Testis (tissue), 3 donors: ENCODE results near the gene CDKN1C. TPM values are rescaled to one million over a fixed set of nuclear protein-coding genes. Genes with fewer than 3 reads are reported as not detected.

Experiments
- DNase-seq: peaks from one replicate; pipeline ENCODE4 v3.0.0-alpha.2; 2019
- H3K27ac ChIP-seq, 2 donors: fragments of 200-600 bp; sonication (generic); one replicate each; pipeline ENCODE4 v1.5.1; 2019
- H3K27me3 ChIP-seq: fragments of 200-600 bp; sonication (generic); one replicate; pipeline ENCODE4 v1.5.1; 2019
- H3K36me3 ChIP-seq: fragments of 200-600 bp; sonication (generic); one replicate; pipeline ENCODE4 v1.5.1; 2017; ENCODE audit warnings: low read depth; ENCODE audit errors: missing control alignments
- H3K4me1 ChIP-seq: fragments of 200-600 bp; sonication (generic); one replicate; pipeline ENCODE4 v1.5.1; 2019
- H3K4me3 ChIP-seq, 2 donors: fragments of 200-600 bp; sonication (generic); one replicate each; pipeline ENCODE4 v1.5.1; 2017 to 2019
- H3K9me3 ChIP-seq: fragments of 200-600 bp; sonication (generic); one replicate; pipeline ENCODE4 v1.5.1; 2017
- POLR2A ChIP-seq: fragments of 450-650 bp; IDR thresholded peaks from one replicate; pipeline ENCODE4 v1.6.1; 2017; ENCODE audit warnings: antibody characterized with exemption, mild to moderate bottlenecking, moderate library complexity
- WGBS, 2 donors: methylation state at CpG; one replicate each; pipeline ENCODE4 v1.1.5; 2018; 5-methylcytosine and 5-hydroxymethylcytosine counted together
- intact Hi-C: fragments of 100-400 bp; cut with DNase I; formaldehyde crosslinking; loops from one replicate; pipeline ENCODE4 v1.15.1; 2023; ENCODE audit warnings: low total_unique reads
- polyA plus RNA-seq: library from polyadenylated mRNA; stranded (reverse); fragments of 350-450 nt; fragmentation: Illumina TruSeq; extraction: RNeasy Lipid Tissue Mini Kit (QIAGEN cat#74804); gene quantifications from one replicate; pipeline ENCODE4 v1.2.3, GENCODE V29; 2014; ENCODE audit warnings: low read depth, low replicate concordance; ENCODE audit not compliant: insufficient read depth
- total RNA-seq, 2 donors: library from RNA; depleted of rRNA; stranded (reverse); fragments of >200 nt; gene quantifications; one replicate each; pipeline ENCODE4 v1.2.3, GENCODE V29; 2016
- TF ChIP-seq, protein P1 (sequence below), 3 experiments: fragments of 450-650 bp in 2 of 3; fragments of 200-600 bp in 1 of 3; sonication (generic) in 1 of 3; IDR thresholded peaks; one replicate each; pipeline ENCODE4 v1.5.1; 2016 to 2019; ENCODE audit warnings: antibody characterized with exemption in 3 of 3, mild to moderate bottlenecking in 2 of 3, moderate library complexity in 1 of 3

Gene CDKN1C
- total and polyA plus RNA-seq, 3 donors from 2014 or later, result 15.2 to 34.9 (median 24.3) TPM

DNA sequence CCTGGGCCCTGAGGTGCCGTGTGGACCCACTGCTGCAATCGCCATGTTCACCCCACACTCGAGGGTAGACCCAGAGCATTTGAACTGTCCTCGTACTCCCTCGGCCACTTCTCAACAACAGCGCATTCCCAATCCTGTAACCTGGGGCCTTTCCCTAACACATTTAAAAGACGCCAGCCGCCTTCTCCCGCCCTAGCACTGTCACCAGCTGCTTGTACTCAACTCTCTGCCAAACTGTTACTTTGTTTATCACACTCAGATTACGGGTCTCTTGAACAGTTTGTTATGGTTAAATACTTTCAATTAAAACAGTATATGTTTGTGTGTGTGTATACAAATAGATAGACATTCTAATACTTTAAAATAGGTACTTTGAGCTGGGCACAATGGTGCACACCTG, 20.7 kb downstream of the CDKN1C start:
- DNase-seq, result peak; percentile 74
- peaks cover 5% of the 10 kb centered on the region for H3K27me3 ChIP-seq
- no peak overlapping the region for H3K4me3 ChIP-seq
- no peak for TF ChIP-seq POLR2A
- TF ChIP-seq, protein P1, sequence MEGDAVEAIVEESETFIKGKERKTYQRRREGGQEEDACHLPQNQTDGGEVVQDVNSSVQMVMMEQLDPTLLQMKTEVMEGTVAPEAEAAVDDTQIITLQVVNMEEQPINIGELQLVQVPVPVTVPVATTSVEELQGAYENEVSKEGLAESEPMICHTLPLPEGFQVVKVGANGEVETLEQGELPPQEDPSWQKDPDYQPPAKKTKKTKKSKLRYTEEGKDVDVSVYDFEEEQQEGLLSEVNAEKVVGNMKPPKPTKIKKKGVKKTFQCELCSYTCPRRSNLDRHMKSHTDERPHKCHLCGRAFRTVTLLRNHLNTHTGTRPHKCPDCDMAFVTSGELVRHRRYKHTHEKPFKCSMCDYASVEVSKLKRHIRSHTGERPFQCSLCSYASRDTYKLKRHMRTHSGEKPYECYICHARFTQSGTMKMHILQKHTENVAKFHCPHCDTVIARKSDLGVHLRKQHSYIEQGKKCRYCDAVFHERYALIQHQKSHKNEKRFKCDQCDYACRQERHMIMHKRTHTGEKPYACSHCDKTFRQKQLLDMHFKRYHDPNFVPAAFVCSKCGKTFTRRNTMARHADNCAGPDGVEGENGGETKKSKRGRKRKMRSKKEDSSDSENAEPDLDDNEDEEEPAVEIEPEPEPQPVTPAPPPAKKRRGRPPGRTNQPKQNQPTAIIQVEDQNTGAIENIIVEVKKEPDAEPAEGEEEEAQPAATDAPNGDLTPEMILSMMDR (IDR thresholded peaks at IDR 0.05), result no peak
- 66% methylated on average over 10 of the region's 10 CpGs for WGBS, 2 donors
- intact Hi-C loops, result no loop called here
- no peaks in the 10 kb centered on the region for H3K36me3 ChIP-seq
- no peaks in the 10 kb centered on the region for H3K4me1 ChIP-seq
- no peak overlapping the region for H3K27ac ChIP-seq
- H3K9me3 ChIP-seq, result no peaks in the 10 kb centered on the region

- DNase-seq, result no peak
- no peaks in the 10 kb centered on the region for H3K27me3 ChIP-seq
- 56 to 72% methylated on average over 10 to 13 of the region's 13 CpGs for WGBS, 2 donors
- TF ChIP-seq, protein P1 (IDR thresholded peaks at IDR 0.05), result no peak
- no peak for TF ChIP-seq POLR2A
- no peak overlapping the region for H3K27ac ChIP-seq
- intact Hi-C loops, result no loop called here
- H3K9me3 ChIP-seq, result no peaks in the 10 kb centered on the region
- H3K4me1 ChIP-seq, result no peaks in the 10 kb centered on the region
- H3K4me3 ChIP-seq, result peak overlapping the region; percentile 26 to 36
- H3K36me3 ChIP-seq, result no peaks in the 10 kb centered on the region
These were observed 22.3 kb downstream of the CDKN1C start for GRCh38 chr11:2863276-2863618.

GRCh38 chr11:2862395-2863275, 22.9 kb downstream of the CDKN1C start:
- H3K4me1 ChIP-seq, result no peaks in the 10 kb centered on the region
- no peak for TF ChIP-seq POLR2A
- TF ChIP-seq, protein P1 (IDR thresholded peaks at IDR 0.05), result no peak
- intact Hi-C loops, result no loop called here
- no peak overlapping the region for H3K27ac ChIP-seq
- H3K4me3 ChIP-seq, result peak overlapping the region; percentile 26 to 36
- 10% methylated on average over 68 of the region's 96 CpGs; no CpG with 5 or more reads in 1 of the 2 donors for WGBS, 2 donors
- no peaks in the 10 kb centered on the region for H3K9me3 ChIP-seq
- H3K27me3 ChIP-seq, result no peaks in the 10 kb centered on the region
- H3K36me3 ChIP-seq, result no peaks in the 10 kb centered on the region
- DNase-seq, result no peak

DNA sequence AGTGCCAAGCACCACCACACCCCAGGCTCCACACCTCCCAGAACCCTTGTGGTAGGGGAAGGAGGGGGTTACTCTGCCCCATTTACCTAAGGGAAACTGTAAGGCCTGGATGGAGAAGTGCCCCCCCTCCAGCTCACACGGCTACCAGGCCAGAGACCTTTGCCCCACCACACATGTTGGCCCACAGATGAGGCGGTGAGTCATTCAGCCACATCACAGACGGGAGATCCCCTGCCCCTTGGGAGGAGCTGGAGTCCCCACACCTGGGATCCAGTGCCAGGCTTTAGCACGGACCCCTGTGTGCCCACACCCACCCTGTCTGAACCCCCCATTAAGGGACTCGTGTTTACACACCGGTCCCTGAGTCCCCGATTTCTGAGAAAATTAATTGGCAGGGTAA, 24.9 kb downstream of the CDKN1C start:
- intact Hi-C loops, result no loop called here
- Histone ChIP-seq H3K27me3 (no peaks in the 10 kb centered on the region), H3K36me3 (no peaks in the 10 kb centered on the region), H3K4me1 (no peaks in the 10 kb centered on the region), H3K4me3 (no peak overlapping the region), H3K27ac (no peak overlapping the region), H3K9me3 (no peaks in the 10 kb centered on the region)
- WGBS, 2 donors, result 87 to 93% methylated on average over 3 to 7 of the region's 7 CpGs
- no peak for DNase-seq
- TF ChIP-seq, protein P1 (IDR thresholded peaks at IDR 0.05), result no peak
- no peak for TF ChIP-seq POLR2A

GRCh38 chr11:2859699-2860037, 25.9 kb downstream of the CDKN1C start:
- no peak overlapping the region for H3K27ac ChIP-seq
- TF ChIP-seq, protein P1 (IDR thresholded peaks at IDR 0.05), result no peak
- no peak for TF ChIP-seq POLR2A
- no peak for DNase-seq
- no peak overlapping the region for H3K4me3 ChIP-seq
- intact Hi-C loops, result no loop called here
- H3K27me3 ChIP-seq, result no peaks in the 10 kb centered on the region
- no peaks in the 10 kb centered on the region for H3K9me3 ChIP-seq
- H3K4me1 ChIP-seq, result no peaks in the 10 kb centered on the region
- whole genome bisulfite sequencing, 2 donors, result 94 to 96% methylated on average over 5 to 10 of the region's 10 CpGs
- H3K36me3 ChIP-seq, result no peaks in the 10 kb centered on the region
